GM19328 (cell line): ENCODE data around the gene LIF.
A peak's percentile ranks its signal among the peaks of the same experiment; 100 is the strongest.

Experiments
- ATAC-seq: cut with Tn5 transposase; IDR thresholded peaks from one replicate; pipeline ENCODE4 v1.9.1; 2021; ENCODE audit warnings: mild to moderate bottlenecking, moderate library complexity; ENCODE audit not compliant: unreplicated experiment

The LIF gene

GRCh38 chr22:30284666-30285065 is 38.1 kb upstream of the LIF start:
- ATAC-seq = no peak

- ATAC-seq = no peak
Observed at GRCh38 chr22:30284172-30284571, 37.6 kb upstream of the LIF start.

GRCh38 chr22:30283342-30283741 is 36.8 kb upstream of the LIF start:
- no peak for ATAC-seq

DNA sequence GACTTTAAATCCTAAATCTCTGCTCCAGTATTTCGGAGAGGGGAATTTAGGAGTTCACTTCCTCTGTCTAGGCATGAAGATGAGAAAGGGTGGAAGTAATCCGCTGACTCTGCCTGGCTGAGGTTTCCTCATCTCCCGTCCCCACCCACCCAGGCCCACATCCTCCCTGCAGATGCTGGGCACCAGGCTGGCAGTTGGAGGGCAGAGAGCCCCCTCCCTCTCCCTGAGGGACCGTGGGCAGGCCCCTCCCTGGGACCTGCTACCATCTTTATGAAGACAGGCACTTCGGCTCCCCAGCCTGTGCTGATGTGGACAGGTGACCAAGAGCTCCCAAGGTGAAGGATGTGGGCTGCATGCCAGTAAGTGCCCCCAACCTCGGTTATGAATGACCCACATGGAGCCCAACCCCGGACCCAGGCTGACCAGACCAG is 36.1 kb upstream of the LIF start:
- ATAC-seq = no peak

GRCh38 chr22:30280505-30280904 is 33.9 kb upstream of the LIF start:
- no peak for ATAC-seq

DNA sequence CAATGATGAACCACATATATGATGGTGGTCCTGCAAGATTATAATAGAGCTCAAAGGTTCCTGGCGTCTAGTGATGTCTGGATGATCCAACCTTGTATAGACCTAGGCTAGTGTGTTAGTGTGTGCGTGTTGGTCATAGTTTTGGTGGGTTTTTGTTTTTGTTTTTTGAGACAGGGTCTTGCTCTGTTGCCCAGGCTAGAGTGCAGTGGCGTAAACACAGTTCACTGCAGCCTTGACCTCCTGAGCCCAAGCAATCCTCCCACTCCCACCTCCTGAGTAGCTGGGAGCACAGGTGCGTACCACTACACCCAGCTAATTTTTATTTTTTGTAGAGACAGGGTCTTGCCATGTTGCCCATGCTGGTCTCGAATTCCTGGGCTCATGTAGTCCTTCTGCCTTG is 33.4 kb upstream of the LIF start:
- no peak for ATAC-seq

DNA sequence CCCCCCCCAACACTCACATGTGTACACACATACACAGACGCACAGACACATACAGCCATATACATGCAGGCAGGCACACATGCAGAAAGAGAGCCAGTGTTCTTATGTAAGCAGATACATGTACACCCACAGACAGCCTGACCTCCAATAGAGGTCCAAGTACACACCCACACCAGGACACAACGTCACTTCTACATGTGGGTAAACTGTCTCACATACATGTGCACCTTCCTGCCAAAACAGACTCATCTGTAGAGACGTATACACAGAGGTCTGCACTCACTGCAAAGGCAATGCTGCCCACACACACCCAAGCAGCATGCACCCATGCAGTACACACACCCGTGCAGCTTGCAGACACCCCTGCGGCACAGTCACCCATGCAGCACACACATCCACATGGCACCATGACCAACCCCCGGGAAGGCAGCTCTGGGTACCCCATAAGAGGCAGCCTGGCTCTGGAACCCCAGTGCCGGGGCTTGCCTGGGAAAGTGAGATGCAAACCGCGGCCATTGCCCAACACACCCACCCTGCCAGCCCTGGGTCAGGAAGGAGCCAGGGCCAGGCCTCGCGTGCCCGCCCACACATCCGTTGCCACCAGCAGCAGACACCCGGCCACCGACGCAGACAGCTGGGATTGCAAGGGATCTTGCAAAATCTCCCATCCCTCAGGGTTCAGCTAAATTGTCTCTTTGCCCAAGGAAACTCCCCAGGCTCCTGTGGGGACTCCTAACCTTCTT is 32.7 kb upstream of the LIF start:
- ATAC-seq = no peak

GRCh38 chr22:30277547-30278344 is 31.2 kb upstream of the LIF start:
- ATAC-seq = no peak

DNA sequence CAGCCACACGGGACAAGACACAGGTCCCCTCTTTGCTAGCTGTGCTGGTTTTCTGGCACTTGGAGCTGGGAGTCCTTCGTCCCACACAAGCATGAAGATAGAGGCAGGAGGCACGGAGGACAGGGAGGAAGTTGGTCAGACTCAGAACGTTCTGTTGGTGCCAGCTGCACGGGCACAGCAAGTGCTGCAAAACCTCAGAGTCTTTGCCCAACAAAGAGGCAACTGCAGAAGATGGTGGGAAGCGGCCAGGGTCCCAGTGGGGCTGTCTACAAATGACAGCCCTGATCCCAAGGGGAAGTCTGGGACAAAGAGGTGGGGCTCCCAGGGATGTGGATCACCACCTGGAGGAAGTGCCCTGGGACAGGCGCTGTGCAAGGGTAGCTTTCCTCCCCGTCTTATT is 29.5 kb upstream of the LIF start:
- ATAC-seq = no peak

GRCh38 chr22:30275625-30276024 is 29.1 kb upstream of the LIF start:
- ATAC-seq = no peak

- ATAC-seq = no peak
Observed at GRCh38 chr22:30274437-30274812, 27.9 kb upstream of the LIF start.

DNA sequence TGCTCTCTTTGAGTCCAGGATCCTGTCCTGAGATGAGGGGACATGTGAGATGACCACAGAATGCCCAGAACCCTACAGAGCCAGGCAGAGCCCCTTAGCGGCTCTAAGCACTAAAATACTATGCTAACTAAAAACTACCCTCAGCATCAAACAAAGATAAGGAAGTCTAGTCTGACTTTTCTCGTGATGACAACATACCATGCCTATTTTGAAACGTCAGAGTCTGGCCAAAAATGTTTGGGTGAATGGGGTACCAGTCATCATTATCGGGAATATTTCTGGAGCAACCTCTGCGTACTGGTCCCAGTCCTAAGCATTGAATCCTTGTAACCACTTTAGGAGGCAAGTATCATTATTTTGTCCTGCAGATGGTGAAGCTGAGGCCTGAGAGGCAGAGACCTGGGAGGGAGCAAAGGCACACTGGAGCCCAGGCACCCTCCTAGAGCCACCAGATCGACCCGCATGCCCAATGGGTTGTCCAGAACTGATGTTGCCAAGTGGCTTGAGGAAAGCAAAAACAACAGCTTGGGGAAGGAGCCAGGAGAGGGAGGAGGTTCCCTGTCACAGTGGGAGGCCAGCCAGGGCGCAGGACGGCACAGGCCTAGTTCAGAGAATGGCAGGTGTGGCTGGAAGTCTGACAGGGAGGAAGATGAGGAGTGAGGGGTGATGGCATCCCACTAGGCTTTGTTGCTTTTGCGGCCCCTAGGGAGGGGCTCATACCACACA is 27.3 kb upstream of the LIF start:
- no peak for ATAC-seq

GRCh38 chr22:30272781-30273601 is 26.4 kb upstream of the LIF start:
- ATAC-seq = no peak

- ATAC-seq = no peak
Observed at GRCh38 chr22:30270832-30271231, 24.3 kb upstream of the LIF start.

DNA sequence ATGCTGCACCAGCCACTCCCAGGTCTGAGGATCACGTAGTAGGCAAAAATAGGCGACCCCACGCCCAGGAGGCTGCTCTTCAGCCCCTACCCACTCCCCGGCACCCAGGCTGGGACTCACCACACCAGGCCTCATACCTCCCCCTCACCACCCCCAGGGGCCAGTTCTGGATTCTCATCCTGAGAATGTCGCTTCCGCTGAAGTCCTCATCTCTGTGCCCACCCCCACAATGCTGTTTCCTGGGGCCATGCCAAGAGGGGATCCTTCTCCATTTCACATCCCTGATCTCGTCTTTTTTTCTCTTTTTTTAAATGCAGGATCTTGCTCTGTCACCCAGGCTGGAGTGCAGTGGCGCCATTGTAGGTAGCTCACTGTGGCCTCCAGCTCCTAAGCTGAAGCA is 21.8 kb upstream of the LIF start:
- no peak for ATAC-seq

GRCh38 chr22:30267382-30268302 is 21.1 kb upstream of the LIF start:
- ATAC-seq = no peak

DNA sequence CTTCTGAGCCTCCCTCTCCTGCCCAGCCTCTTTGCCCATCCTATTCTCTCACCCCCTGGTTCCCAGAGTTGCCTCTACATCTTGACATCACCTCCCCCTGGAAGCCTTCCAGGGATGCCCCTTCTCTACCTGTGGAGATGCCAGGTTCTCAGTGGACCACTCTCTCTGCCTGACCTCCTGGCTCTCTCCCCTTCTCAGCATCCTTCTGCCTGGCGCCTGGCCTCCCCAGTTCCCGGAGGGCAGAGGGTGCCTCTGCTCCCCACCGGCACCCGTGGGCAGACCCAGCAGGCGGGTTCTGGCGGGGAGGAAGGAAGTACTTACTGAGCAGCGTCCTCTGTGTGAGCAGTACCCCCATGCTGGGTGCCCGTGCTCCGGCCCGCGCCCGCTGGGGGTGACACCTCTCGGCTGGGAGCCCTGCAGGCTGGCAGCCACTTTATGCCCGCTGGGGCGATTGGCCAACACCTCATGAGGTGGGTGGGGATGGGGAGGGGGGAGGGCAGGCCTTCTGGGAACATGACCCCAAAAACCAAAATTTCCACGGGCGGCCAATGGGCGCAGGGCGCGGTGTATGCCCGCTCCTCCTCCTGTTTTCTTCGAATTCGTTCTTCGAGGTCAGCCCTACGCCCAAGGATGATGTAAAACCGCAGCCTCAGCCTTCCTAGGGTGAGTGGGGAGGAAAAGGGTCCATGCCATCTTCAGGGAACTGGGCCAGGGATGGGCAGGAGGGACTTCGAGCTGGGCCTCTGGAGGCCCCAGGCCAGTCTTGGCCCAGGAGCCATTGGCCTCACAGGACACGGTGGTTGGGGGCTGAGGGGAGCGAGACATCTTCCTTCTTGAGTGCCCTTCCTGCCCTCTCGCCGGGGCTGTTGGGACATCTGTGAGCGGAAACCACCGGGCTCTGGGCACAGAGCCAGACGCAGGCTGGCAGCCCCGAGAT is 20.2 kb upstream of the LIF start, which contains the start of gene OSM:
Gene OSM (minus strand): TSS at position 407 of the 937 bp plus-strand sequence. CDS start 52 bp downstream, at position 355.
- no peak for ATAC-seq

GRCh38 chr22:30265823-30266444 is 19.4 kb upstream of the LIF start:
- ATAC-seq = peak; percentile 65
